HUDEP-2 (cell line): ENCODE measurements around the gene KIAA2012.

Source experiments
- DNase-seq, 76 experiments: peaks; one replicate each; lab custom pipeline; 2025; ENCODE audit not compliant: unreplicated experiment in 76 of 76; lab: John Stamatoyannopoulos, UW

Gene KIAA2012

DNA sequence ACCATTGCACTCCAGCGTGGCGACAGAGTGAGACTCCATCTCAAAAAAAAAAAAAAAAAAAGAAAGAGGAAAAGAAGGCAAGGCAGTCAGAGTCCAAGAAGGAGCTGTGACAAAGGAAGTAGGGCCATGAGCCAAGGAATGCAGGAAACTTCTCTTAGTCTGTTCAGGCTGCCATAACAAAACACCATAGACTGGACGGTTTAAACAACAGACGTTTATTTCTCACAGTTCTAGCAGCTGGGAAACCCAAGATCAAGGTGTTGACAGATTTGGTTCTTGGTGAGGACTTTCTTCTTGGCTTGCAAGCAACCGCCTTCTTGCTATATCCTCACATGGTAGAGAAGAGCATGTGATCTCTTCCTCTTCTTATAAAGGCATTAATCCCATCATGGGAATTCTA is 178.4 kb downstream of the KIAA2012 start:
- no peak for DNase-seq
